HepG2 (cell line): ENCODE measurements around the gene PFDN1.

ENCODE experiments used
- CBX5 ChIP-seq: sonication (generic); formaldehyde crosslinking; IDR thresholded peaks from 2 replicates; pipeline ENCODE4 v1.4.0; 2020; ENCODE audit warnings: missing genetic modification reagents, borderline replicate concordance
- CTCF ChIP-seq: sonication (generic); formaldehyde crosslinking; IDR thresholded peaks from 2 replicates; pipeline ENCODE4 v1.5.0; 2020; ENCODE audit warnings: mild to moderate bottlenecking, missing genetic modification reagents, moderate library complexity
- DDIT3 ChIP-seq: sonication (generic); formaldehyde crosslinking; IDR thresholded peaks from 2 replicates; pipeline ENCODE4 v1.4.0; 2020; ENCODE audit warnings: mild to moderate bottlenecking, missing genetic modification reagents
- HNF4G ChIP-seq, 2 experiments: sonication (generic) in 1 of 2; formaldehyde crosslinking in 1 of 2; IDR thresholded peaks; 2 replicates each; pipeline versions ENCODE4 v1.4.0 to v1.6.1; 2011 to 2020; ENCODE audit warnings: borderline replicate concordance in 2 of 2, low read depth in 2 of 2, mild to moderate bottlenecking in 2 of 2, low read length in 1 of 2, missing genetic modification reagents in 1 of 2, moderate library complexity in 1 of 2
- KDM1A ChIP-seq: IDR thresholded peaks from 2 replicates; pipeline ENCODE4 v1.6.1; 2016; ENCODE audit warnings: missing compliant biosample characterization
- NAIF1 ChIP-seq: sonication (generic); formaldehyde crosslinking; IDR thresholded peaks from 2 replicates; pipeline ENCODE4 v1.5.0; 2020; ENCODE audit warnings: mild to moderate bottlenecking, missing genetic modification reagents, borderline replicate concordance
- PAX8 ChIP-seq: sonication (generic); formaldehyde crosslinking; IDR thresholded peaks from 2 replicates; pipeline ENCODE4 v1.8.0; 2022; ENCODE audit warnings: mild to moderate bottlenecking, missing genetic modification reagents, borderline replicate concordance
- POLR2AphosphoS5 ChIP-seq: IDR thresholded peaks from 2 replicates; pipeline ENCODE4 v1.6.1; 2012; ENCODE audit warnings: low read depth, low read length
- UBTF ChIP-seq: sonication (generic); formaldehyde crosslinking; IDR thresholded peaks from 2 replicates; pipeline ENCODE4 v1.4.0; 2020; ENCODE audit warnings: mild to moderate bottlenecking, missing genetic modification reagents
- USF2 ChIP-seq, 2 experiments: sonication (generic) in 1 of 2; formaldehyde crosslinking in 1 of 2; IDR thresholded peaks; 2 replicates each; pipeline versions ENCODE4 v1.5.1 to v1.6.1; 2011 to 2020; ENCODE audit warnings: borderline replicate concordance in 1 of 2, low read depth in 1 of 2, low read length in 1 of 2, mild to moderate bottlenecking in 1 of 2, missing genetic modification reagents in 1 of 2, moderate library complexity in 1 of 2
- ZNF260 ChIP-seq: sonication (generic); formaldehyde crosslinking; IDR thresholded peaks from 2 replicates; pipeline ENCODE4 v1.4.0; 2020; ENCODE audit warnings: missing genetic modification reagents, low read depth, mild to moderate bottlenecking, borderline replicate concordance
- ZNF276 ChIP-seq: sonication (generic); formaldehyde crosslinking; IDR thresholded peaks from 2 replicates; pipeline ENCODE4 v1.4.0; 2020; ENCODE audit warnings: mild to moderate bottlenecking, low read depth, missing genetic modification reagents

- TF ChIP-seq PAX8 (no peak), CTCF (CRISPR knock-in tag) (no peak), DDIT3 (CRISPR knock-in tag) (no peak), USF2 (IDR thresholded peaks at IDR 0.05; ENCODE audit: low read depth, low read length) (no peak), USF2 (CRISPR knock-in tag; IDR thresholded peaks at IDR 0.05; ENCODE audit: borderline replicate concordance) (no peak), ZNF260 (no peak), NAIF1 (CRISPR knock-in tag) (no peak), POLR2AphosphoS5 (no peak), KDM1A (CRISPR knock-in tag) (no peak), ZNF276 (CRISPR knock-in tag) (no peak), HNF4G (IDR thresholded peaks at IDR 0.05; ENCODE audit: borderline replicate concordance, low read depth, low read length) (no peak), HNF4G (CRISPR knock-in tag; IDR thresholded peaks at IDR 0.05; ENCODE audit: borderline replicate concordance, low read depth) (no peak), CBX5 (CRISPR knock-in tag) (no peak), UBTF (CRISPR knock-in tag) (no peak)
Observed at GRCh38 chr5:140205952-140206351, 96.9 kb downstream of the PFDN1 start.
